ENCODE data around the gene SHB.

GRCh38 chr9:38022203-38022895 is 46.7 kb downstream of the SHB start:
- TF ChIP-seq, protein P1, sequence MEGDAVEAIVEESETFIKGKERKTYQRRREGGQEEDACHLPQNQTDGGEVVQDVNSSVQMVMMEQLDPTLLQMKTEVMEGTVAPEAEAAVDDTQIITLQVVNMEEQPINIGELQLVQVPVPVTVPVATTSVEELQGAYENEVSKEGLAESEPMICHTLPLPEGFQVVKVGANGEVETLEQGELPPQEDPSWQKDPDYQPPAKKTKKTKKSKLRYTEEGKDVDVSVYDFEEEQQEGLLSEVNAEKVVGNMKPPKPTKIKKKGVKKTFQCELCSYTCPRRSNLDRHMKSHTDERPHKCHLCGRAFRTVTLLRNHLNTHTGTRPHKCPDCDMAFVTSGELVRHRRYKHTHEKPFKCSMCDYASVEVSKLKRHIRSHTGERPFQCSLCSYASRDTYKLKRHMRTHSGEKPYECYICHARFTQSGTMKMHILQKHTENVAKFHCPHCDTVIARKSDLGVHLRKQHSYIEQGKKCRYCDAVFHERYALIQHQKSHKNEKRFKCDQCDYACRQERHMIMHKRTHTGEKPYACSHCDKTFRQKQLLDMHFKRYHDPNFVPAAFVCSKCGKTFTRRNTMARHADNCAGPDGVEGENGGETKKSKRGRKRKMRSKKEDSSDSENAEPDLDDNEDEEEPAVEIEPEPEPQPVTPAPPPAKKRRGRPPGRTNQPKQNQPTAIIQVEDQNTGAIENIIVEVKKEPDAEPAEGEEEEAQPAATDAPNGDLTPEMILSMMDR (conservative IDR thresholded peaks at IDR 0.05; ENCODE audit: low read depth, low read length), result no peak
- no peak for TF ChIP-seq EZH2 (IDR thresholded peaks at IDR 0.05; ENCODE audit: borderline replicate concordance, low read depth, low read length, poor library complexity, severe bottlenecking)

Data from A673 (cell line).